ENCODE data around the gene LANCL1. TPM values are rescaled to one million over a fixed set of nuclear protein-coding genes. Genes with fewer than 3 reads are reported as not detected.

The LANCL1 gene
- total RNA-seq, 1 donor from 2014 or later = 55.9 TPM

GRCh38 chr2:210422366-210422765, 54.2 kb downstream of the LANCL1 start:
- peaks cover 1% of the 10 kb centered on the region for H3K9me3 Mint-ChIP-seq
- H3K4me1 Mint-ChIP-seq (ENCODE audit: unreplicated experiment) = no peaks in the 10 kb centered on the region
- no peak for DNase-seq (ENCODE audit: extremely low spot score, unreplicated experiment)
- H3K36me3 Mint-ChIP-seq = peaks cover 9% of the 10 kb centered on the region
- no peak for TF ChIP-seq CTCF (conservative IDR thresholded peaks at IDR 0.05)
- no peak overlapping the region for H3K27ac Mint-ChIP-seq
- no peak overlapping the region for H3K4me3 Mint-ChIP-seq
- H3K27me3 Mint-ChIP-seq = no peaks in the 10 kb centered on the region

- H3K27me3 Mint-ChIP-seq = no peaks in the 10 kb centered on the region
- no peak for TF ChIP-seq CTCF (conservative IDR thresholded peaks at IDR 0.05)
- no peak overlapping the region for H3K27ac Mint-ChIP-seq
- no peak for DNase-seq (ENCODE audit: extremely low spot score, unreplicated experiment)
- no peaks in the 10 kb centered on the region for H3K4me1 Mint-ChIP-seq (ENCODE audit: unreplicated experiment)
- no peak overlapping the region for H3K4me3 Mint-ChIP-seq
- H3K9me3 Mint-ChIP-seq = no peaks in the 10 kb centered on the region
- H3K36me3 Mint-ChIP-seq = peaks cover 5% of the 10 kb centered on the region
These were observed 54.6 kb downstream of the LANCL1 start for GRCh38 chr2:210421916-210422315.

GRCh38 chr2:210412660-210413059, 63.9 kb downstream of the LANCL1 start:
- DNase-seq (ENCODE audit: extremely low spot score, unreplicated experiment) = no peak
- no peak overlapping the region for H3K4me3 Mint-ChIP-seq
- H3K36me3 Mint-ChIP-seq = no peaks in the 10 kb centered on the region
- peaks cover 16% of the 10 kb centered on the region for H3K9me3 Mint-ChIP-seq
- TF ChIP-seq CTCF (conservative IDR thresholded peaks at IDR 0.05) = no peak
- no peak overlapping the region for H3K27ac Mint-ChIP-seq
- H3K27me3 Mint-ChIP-seq = no peaks in the 10 kb centered on the region
- no peaks in the 10 kb centered on the region for H3K4me1 Mint-ChIP-seq (ENCODE audit: unreplicated experiment)

GRCh38 chr2:210410542-210410941, 66.0 kb downstream of the LANCL1 start:
- H3K9me3 Mint-ChIP-seq = peaks cover 13% of the 10 kb centered on the region
- DNase-seq (ENCODE audit: extremely low spot score, unreplicated experiment) = no peak
- no peak overlapping the region for H3K4me3 Mint-ChIP-seq
- H3K36me3 Mint-ChIP-seq = no peaks in the 10 kb centered on the region
- H3K27me3 Mint-ChIP-seq = no peaks in the 10 kb centered on the region
- no peak for TF ChIP-seq CTCF (conservative IDR thresholded peaks at IDR 0.05)
- H3K27ac Mint-ChIP-seq = no peak overlapping the region
- H3K4me1 Mint-ChIP-seq (ENCODE audit: unreplicated experiment) = no peaks in the 10 kb centered on the region

- no peak for DNase-seq (ENCODE audit: extremely low spot score, unreplicated experiment)
- no peak overlapping the region for H3K4me3 Mint-ChIP-seq
- H3K27me3 Mint-ChIP-seq = peaks cover 9% of the 10 kb centered on the region
- no peaks in the 10 kb centered on the region for H3K36me3 Mint-ChIP-seq
- H3K9me3 Mint-ChIP-seq = no peaks in the 10 kb centered on the region
- no peak overlapping the region for H3K27ac Mint-ChIP-seq
- peak; percentile 71 for TF ChIP-seq CTCF (conservative IDR thresholded peaks at IDR 0.05)
- no peaks in the 10 kb centered on the region for H3K4me1 Mint-ChIP-seq (ENCODE audit: unreplicated experiment)
These were observed 77.0 kb downstream of the LANCL1 start for GRCh38 chr2:210399440-210400041.

- Mint-ChIP-seq H3K9me3 (no peaks in the 10 kb centered on the region), H3K27me3 (no peaks in the 10 kb centered on the region), H3K27ac (no peak overlapping the region), H3K4me3 (no peak overlapping the region), H3K4me1 (ENCODE audit: unreplicated experiment) (no peaks in the 10 kb centered on the region), H3K36me3 (no peaks in the 10 kb centered on the region)
- DNase-seq (ENCODE audit: extremely low spot score, unreplicated experiment) = no peak
- TF ChIP-seq CTCF (conservative IDR thresholded peaks at IDR 0.05) = no peak
These were observed 84.1 kb downstream of the LANCL1 start for GRCh38 chr2:210392469-210392881.
